ENCODE measurements around the gene MT1H. TPM values are rescaled to one million over a fixed set of nuclear protein-coding genes. Genes with fewer than 3 reads are reported as not detected.
"Not testable (repeated sequence)": the region's sequence is repeated elsewhere in the genome, so short reads cannot be mapped to it uniquely, and the experiment has no call there.

The MT1H gene
- total RNA-seq, 1 donor from 2014 or later: not detected

- no peak for ATAC-seq (ENCODE audit: poor library complexity)
- intact Hi-C loops (cut with DNase I): loop anchor here (2.0 to 5.0 kb wide), 3 partner anchors 99 to 189 kb away; no protein-coding TSS in a partner anchor
- DNase-seq: no peak
These were observed 31.9 kb downstream of the MT1H start for GRCh38 chr16:56701534-56701933.

GRCh38 chr16:56702836-56703235 is 33.2 kb downstream of the MT1H start:
- ATAC-seq (ENCODE audit: poor library complexity) (no peak), DNase-seq (no peak)
- intact Hi-C loops (cut with DNase I): loop anchor here (2.0 to 5.0 kb wide), 3 partner anchors 30 to 191 kb away; no protein-coding TSS in a partner anchor

- ATAC-seq (ENCODE audit: poor library complexity): no peak
- intact Hi-C loops (cut with DNase I): no loop called here
These were observed 39.2 kb downstream of the MT1H start for GRCh38 chr16:56708525-56709442.

GRCh38 chr16:56709443-56710040 is 39.9 kb downstream of the MT1H start:
- no peak for ATAC-seq (ENCODE audit: poor library complexity)
- intact Hi-C loops (cut with DNase I): no loop called here
- no peak for DNase-seq

More at GRCh38 chr16:56708525-56709442, 39.2 kb downstream of the MT1H start:
- no peak for DNase-seq

GRCh38 chr16:56710181-56710737 is 40.6 kb downstream of the MT1H start:
- DNase-seq (no peak), ATAC-seq (ENCODE audit: poor library complexity) (no peak)
- intact Hi-C loops (cut with DNase I): no loop called here

GRCh38 chr16:56711862-56712261 is 42.2 kb downstream of the MT1H start:
- DNase-seq (no peak), ATAC-seq (ENCODE audit: poor library complexity) (no peak)
- intact Hi-C loops (cut with DNase I): no loop called here

GRCh38 chr16:56713794-56714193 is 44.2 kb downstream of the MT1H start:
- ATAC-seq (ENCODE audit: poor library complexity) (no peak), DNase-seq (no peak)
- intact Hi-C loops (cut with DNase I): no loop called here

GRCh38 chr16:56715126-56715525 is 45.5 kb downstream of the MT1H start:
- DNase-seq (no peak), ATAC-seq (ENCODE audit: poor library complexity) (no peak)
- intact Hi-C loops (cut with DNase I): no loop called here

- intact Hi-C loops (cut with DNase I): no loop called here
- DNase-seq (no peak), ATAC-seq (ENCODE audit: poor library complexity) (no peak)
These were observed 47.1 kb downstream of the MT1H start for GRCh38 chr16:56716761-56717160.

- intact Hi-C loops (cut with DNase I); ATAC-seq (ENCODE audit: poor library complexity); DNase-seq: not testable (repeated sequence)
These were observed 47.9 kb downstream of the MT1H start for GRCh38 chr16:56717532-56717931.

Other genes with a start within 250 kb of the MT1H start
- gene AMFR, start 244.3 kb upstream of the MT1H start, total RNA-seq: 63.0 TPM
- gene NUDT21, start 218.5 kb upstream of the MT1H start, total RNA-seq: 56.2 TPM
- gene OGFOD1, start 218.3 kb upstream of the MT1H start, total RNA-seq: 25.7 TPM
- 39.0 TPM for gene BBS2, start 149.8 kb upstream of the MT1H start, total RNA-seq
- gene MT4, start 104.7 kb upstream of the MT1H start, total RNA-seq: not detected
- gene MT3, start 80.3 kb upstream of the MT1H start, total RNA-seq: 3.5 TPM
- gene MT2A, start 61.2 kb upstream of the MT1H start, total RNA-seq: 87.9 TPM
- gene MT1E, start 44.0 kb upstream of the MT1H start, total RNA-seq: 109 TPM
- gene MT1M, start 37.2 kb upstream of the MT1H start, total RNA-seq: 5.4 TPM
- 2.3 TPM for gene MT1A, start 31.1 kb upstream of the MT1H start, total RNA-seq
- not detected for gene MT1B, start 17.9 kb upstream of the MT1H start, total RNA-seq
- 2.1 TPM for gene MT1F, start 11.9 kb upstream of the MT1H start, total RNA-seq
- gene MT1G, start 1.7 kb upstream of the MT1H start, total RNA-seq: 1.3 TPM
- 105 TPM for gene MT1X, start 12.7 kb downstream of the MT1H start, total RNA-seq
- 20.6 TPM for gene NUP93, start 60.3 kb downstream of the MT1H start, total RNA-seq
- gene SLC12A3, start 195.4 kb downstream of the MT1H start, total RNA-seq: not detected

Measured in Right ventricle myocardium superior (tissue), 1 donor.